Measurements from ENCODE around the gene PPP4R3A. TPM values are rescaled to one million over a fixed set of nuclear protein-coding genes. Genes with fewer than 3 reads are reported as not detected.

The PPP4R3A gene
- total and polyA plus RNA-seq, 10 of the 15 experiments (the other 5 are each of a cell fraction or from before 2014, with no cell fraction given) = 19.4 to 97.8 (median 62.9) TPM

DNA sequence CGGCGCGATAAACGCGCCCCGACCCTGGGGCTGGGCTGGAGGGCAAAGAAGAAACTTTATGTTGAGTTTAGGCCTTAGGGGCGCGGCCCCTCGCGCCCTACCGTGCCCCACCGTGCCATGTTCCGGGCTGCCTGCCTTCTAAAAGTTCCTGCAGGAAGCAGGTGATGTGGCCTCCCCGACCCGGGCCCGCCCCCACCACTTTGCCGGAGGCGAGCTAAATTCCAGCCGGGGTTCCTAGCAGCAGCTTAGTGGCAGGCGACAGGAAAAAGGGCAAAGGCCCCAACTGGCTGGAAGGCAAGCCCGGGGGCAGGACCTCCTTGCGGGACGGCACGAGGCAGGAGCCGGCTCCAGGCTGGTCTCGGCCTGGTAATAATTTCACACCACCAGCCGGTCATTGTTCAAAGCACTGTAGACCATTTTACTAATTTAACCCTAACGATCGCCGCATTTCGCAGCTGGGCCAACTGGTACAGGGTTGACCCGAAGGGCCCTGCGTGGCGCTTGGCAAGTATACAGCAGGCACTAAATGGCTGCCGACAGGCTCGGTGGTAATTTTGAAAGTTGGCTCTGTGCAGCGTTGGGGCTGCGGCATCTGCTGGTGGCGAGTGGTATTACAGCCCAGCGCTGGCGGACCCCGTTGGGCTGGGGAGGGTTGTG is 91.6 kb downstream of the PPP4R3A start (continued):
- TF ChIP-seq, protein P1, sequence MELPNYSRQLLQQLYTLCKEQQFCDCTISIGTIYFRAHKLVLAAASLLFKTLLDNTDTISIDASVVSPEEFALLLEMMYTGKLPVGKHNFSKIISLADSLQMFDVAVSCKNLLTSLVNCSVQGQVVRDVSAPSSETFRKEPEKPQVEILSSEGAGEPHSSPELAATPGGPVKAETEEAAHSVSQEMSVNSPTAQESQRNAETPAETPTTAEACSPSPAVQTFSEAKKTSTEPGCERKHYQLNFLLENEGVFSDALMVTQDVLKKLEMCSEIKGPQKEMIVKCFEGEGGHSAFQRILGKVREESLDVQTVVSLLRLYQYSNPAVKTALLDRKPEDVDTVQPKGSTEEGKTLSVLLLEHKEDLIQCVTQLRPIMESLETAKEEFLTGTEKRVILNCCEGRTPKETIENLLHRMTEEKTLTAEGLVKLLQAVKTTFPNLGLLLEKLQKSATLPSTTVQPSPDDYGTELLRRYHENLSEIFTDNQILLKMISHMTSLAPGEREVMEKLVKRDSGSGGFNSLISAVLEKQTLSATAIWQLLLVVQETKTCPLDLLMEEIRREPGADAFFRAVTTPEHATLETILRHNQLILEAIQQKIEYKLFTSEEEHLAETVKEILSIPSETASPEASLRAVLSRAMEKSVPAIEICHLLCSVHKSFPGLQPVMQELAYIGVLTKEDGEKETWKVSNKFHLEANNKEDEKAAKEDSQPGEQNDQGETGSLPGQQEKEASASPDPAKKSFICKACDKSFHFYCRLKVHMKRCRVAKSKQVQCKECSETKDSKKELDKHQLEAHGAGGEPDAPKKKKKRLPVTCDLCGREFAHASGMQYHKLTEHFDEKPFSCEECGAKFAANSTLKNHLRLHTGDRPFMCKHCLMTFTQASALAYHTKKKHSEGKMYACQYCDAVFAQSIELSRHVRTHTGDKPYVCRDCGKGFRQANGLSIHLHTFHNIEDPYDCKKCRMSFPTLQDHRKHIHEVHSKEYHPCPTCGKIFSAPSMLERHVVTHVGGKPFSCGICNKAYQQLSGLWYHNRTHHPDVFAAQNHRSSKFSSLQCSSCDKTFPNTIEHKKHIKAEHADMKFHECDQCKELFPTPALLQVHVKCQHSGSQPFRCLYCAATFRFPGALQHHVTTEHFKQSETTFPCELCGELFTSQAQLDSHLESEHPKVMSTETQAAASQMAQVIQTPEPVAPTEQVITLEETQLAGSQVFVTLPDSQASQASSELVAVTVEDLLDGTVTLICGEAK (IDR thresholded peaks at IDR 0.05; ENCODE audit: borderline replicate concordance) = no peak
- TF ChIP-seq STAT3 (IDR thresholded peaks at IDR 0.05; ENCODE audit: low read depth, low read length) (no peak), BCL11A (IDR thresholded peaks at IDR 0.05; ENCODE audit: low read depth, low read length) (no peak), NFIC (IDR thresholded peaks at IDR 0.05; ENCODE audit: low read depth, low read length) (no peak), POLR2A (IDR thresholded peaks at IDR 0.05; ENCODE audit: low read depth, low read length) (no peak), ZBED1 (IDR thresholded peaks at IDR 0.05; ENCODE audit: borderline replicate concordance) (no peak), ESRRA (IDR thresholded peaks at IDR 0.05; ENCODE audit: low read length) (no peak), NR2C1 (IDR thresholded peaks at IDR 0.05) (no peak), WRNIP1 (IDR thresholded peaks at IDR 0.05; ENCODE audit: borderline replicate concordance, low read depth, low read length) (no peak), ZSCAN29 (IDR thresholded peaks at IDR 0.05) (no peak), MTA3 (IDR thresholded peaks at IDR 0.05; ENCODE audit: borderline replicate concordance, low read length) (no peak), RAD51 (IDR thresholded peaks at IDR 0.05) (no peak), SMARCA5 (IDR thresholded peaks at IDR 0.05) (peak; percentile 100), FOXM1 (IDR thresholded peaks at IDR 0.05; ENCODE audit: low read depth, low read length) (no peak; the same call in 1 of the 2 replicates)
- TF ChIP-seq, protein P2, sequence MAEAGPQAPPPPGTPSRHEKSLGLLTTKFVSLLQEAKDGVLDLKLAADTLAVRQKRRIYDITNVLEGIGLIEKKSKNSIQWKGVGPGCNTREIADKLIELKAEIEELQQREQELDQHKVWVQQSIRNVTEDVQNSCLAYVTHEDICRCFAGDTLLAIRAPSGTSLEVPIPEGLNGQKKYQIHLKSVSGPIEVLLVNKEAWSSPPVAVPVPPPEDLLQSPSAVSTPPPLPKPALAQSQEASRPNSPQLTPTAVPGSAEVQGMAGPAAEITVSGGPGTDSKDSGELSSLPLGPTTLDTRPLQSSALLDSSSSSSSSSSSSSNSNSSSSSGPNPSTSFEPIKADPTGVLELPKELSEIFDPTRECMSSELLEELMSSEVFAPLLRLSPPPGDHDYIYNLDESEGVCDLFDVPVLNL (IDR thresholded peaks at IDR 0.05; ENCODE audit: low read depth, low read length) = no peak
- TF ChIP-seq, protein P3, sequence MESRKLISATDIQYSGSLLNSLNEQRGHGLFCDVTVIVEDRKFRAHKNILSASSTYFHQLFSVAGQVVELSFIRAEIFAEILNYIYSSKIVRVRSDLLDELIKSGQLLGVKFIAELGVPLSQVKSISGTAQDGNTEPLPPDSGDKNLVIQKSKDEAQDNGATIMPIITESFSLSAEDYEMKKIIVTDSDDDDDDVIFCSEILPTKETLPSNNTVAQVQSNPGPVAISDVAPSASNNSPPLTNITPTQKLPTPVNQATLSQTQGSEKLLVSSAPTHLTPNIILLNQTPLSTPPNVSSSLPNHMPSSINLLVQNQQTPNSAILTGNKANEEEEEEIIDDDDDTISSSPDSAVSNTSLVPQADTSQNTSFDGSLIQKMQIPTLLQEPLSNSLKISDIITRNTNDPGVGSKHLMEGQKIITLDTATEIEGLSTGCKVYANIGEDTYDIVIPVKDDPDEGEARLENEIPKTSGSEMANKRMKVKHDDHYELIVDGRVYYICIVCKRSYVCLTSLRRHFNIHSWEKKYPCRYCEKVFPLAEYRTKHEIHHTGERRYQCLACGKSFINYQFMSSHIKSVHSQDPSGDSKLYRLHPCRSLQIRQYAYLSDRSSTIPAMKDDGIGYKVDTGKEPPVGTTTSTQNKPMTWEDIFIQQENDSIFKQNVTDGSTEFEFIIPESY (IDR thresholded peaks at IDR 0.05) = no peak
- TF ChIP-seq, protein P4, sequence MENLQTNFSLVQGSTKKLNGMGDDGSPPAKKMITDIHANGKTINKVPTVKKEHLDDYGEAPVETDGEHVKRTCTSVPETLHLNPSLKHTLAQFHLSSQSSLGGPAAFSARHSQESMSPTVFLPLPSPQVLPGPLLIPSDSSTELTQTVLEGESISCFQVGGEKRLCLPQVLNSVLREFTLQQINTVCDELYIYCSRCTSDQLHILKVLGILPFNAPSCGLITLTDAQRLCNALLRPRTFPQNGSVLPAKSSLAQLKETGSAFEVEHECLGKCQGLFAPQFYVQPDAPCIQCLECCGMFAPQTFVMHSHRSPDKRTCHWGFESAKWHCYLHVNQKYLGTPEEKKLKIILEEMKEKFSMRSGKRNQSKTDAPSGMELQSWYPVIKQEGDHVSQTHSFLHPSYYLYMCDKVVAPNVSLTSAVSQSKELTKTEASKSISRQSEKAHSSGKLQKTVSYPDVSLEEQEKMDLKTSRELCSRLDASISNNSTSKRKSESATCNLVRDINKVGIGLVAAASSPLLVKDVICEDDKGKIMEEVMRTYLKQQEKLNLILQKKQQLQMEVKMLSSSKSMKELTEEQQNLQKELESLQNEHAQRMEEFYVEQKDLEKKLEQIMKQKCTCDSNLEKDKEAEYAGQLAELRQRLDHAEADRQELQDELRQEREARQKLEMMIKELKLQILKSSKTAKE (IDR thresholded peaks at IDR 0.05; ENCODE audit: low read depth, poor library complexity, severe bottlenecking) = no peak
- TF ChIP-seq, protein P5, sequence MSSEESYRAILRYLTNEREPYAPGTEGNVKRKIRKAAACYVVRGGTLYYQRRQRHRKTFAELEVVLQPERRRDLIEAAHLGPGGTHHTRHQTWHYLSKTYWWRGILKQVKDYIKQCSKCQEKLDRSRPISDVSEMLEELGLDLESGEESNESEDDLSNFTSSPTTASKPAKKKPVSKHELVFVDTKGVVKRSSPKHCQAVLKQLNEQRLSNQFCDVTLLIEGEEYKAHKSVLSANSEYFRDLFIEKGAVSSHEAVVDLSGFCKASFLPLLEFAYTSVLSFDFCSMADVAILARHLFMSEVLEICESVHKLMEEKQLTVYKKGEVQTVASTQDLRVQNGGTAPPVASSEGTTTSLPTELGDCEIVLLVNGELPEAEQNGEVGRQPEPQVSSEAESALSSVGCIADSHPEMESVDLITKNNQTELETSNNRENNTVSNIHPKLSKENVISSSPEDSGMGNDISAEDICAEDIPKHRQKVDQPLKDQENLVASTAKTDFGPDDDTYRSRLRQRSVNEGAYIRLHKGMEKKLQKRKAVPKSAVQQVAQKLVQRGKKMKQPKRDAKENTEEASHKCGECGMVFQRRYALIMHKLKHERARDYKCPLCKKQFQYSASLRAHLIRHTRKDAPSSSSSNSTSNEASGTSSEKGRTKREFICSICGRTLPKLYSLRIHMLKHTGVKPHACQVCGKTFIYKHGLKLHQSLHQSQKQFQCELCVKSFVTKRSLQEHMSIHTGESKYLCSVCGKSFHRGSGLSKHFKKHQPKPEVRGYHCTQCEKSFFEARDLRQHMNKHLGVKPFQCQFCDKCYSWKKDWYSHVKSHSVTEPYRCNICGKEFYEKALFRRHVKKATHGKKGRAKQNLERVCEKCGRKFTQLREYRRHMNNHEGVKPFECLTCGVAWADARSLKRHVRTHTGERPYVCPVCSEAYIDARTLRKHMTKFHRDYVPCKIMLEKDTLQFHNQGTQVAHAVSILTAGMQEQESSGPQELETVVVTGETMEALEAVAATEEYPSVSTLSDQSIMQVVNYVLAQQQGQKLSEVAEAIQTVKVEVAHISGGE (CRISPR knock-in tag; IDR thresholded peaks at IDR 0.05) = no peak

Data from GM12878 (cell line).